Suprapubic skin (tissue), 4 donors: Measurements from ENCODE around the gene PCDHGA7. TPM values are rescaled to one million over a fixed set of nuclear protein-coding genes. Genes with fewer than 3 reads are reported as not detected.
"Not testable (repeated sequence)": the region's sequence is repeated elsewhere in the genome, so short reads cannot be mapped to it uniquely, and the experiment has no call there.

Experiments
- DNase-seq, 2 donors: peaks; one replicate each; pipeline ENCODE4 v3.0.0-alpha.2; 2019; ENCODE audit warnings: low spot score in 2 of 2
- H3K27ac ChIP-seq: fragments of 200-600 bp; sonication (generic); one replicate; pipeline ENCODE4 v1.5.1; 2019
- H3K27me3 ChIP-seq: fragments of 200-600 bp; sonication (generic); one replicate; pipeline ENCODE4 v1.5.1; 2019
- H3K36me3 ChIP-seq: fragments of 200-600 bp; sonication (generic); one replicate; pipeline ENCODE4 v1.5.1; 2019
- H3K4me1 ChIP-seq: fragments of 200-600 bp; sonication (generic); one replicate; pipeline ENCODE4 v1.5.1; 2019
- H3K4me3 ChIP-seq: fragments of 200-600 bp; sonication (generic); one replicate; pipeline ENCODE4 v1.5.1; 2019; ENCODE audit warnings: mild to moderate bottlenecking
- H3K9me3 ChIP-seq: fragments of 200-600 bp; sonication (generic); one replicate; pipeline ENCODE4 v1.5.1; 2019
- CTCF ChIP-seq, 2 donors: fragments of 200-600 bp in 1 of 2; fragments of 450-650 bp in 1 of 2; sonication (generic) in 1 of 2; IDR thresholded peaks; one replicate each; pipeline ENCODE4 v1.5.1; 2016 to 2019; ENCODE audit warnings: antibody characterized with exemption in 2 of 2, mild to moderate bottlenecking in 1 of 2, moderate library complexity in 1 of 2
- EP300 ChIP-seq: sonication (generic); formaldehyde crosslinking; IDR thresholded peaks from one replicate; pipeline ENCODE4 v1.6.1; 2017; ENCODE audit warnings: antibody characterized with exemption
- POLR2A ChIP-seq, 2 donors: fragments of 450-650 bp; IDR thresholded peaks; one replicate each; pipeline ENCODE4 v1.6.1; 2017; ENCODE audit warnings: antibody characterized with exemption in 2 of 2, mild to moderate bottlenecking in 2 of 2, moderate library complexity in 2 of 2
- POLR2AphosphoS5 ChIP-seq, 3 donors: sonication (generic); formaldehyde crosslinking; IDR thresholded peaks; one replicate each; pipeline ENCODE4 v1.6.1; 2017; ENCODE audit warnings: antibody characterized with exemption in 3 of 3
- WGBS: methylation state at CpG from one replicate; pipeline ENCODE4 v1.1.5; 2018; 5-methylcytosine and 5-hydroxymethylcytosine counted together
- total RNA-seq, 4 donors: library from RNA; depleted of rRNA; stranded (reverse); fragments of >200 nt; gene quantifications; one replicate each; pipeline ENCODE4 v1.1.0, GENCODE V29; 2016

The PCDHGA7 gene
- total RNA-seq, 4 donors from 2014 or later, result 2.7 to 5.6 (median 4.5) TPM

- Histone ChIP-seq H3K27me3 (peaks cover 5% of the 10 kb centered on the region), H3K27ac (no peak overlapping the region), H3K36me3 (no peaks in the 10 kb centered on the region), H3K4me1 (no peaks in the 10 kb centered on the region), H3K4me3 (no peak overlapping the region), H3K9me3 (peaks cover 65% of the 10 kb centered on the region)
- TF ChIP-seq POLR2A (IDR thresholded peaks at IDR 0.05) (no peak), EP300 (no peak), POLR2AphosphoS5 (IDR thresholded peaks at IDR 0.05) (no peak), CTCF (IDR thresholded peaks at IDR 0.05) (no peak)
- WGBS, result 25% methylated on average over 15 of the region's 15 CpGs
- no peak for DNase-seq
Observed at GRCh38 chr5:141398608-141399007, 16.1 kb downstream of the PCDHGA7 start.

- Histone ChIP-seq H3K27me3 (peaks cover 5% of the 10 kb centered on the region), H3K9me3 (peaks cover 62% of the 10 kb centered on the region), H3K27ac (no peak overlapping the region), H3K4me3 (no peak overlapping the region), H3K4me1 (no peaks in the 10 kb centered on the region), H3K36me3 (no peaks in the 10 kb centered on the region)
- no peak for DNase-seq
- WGBS, result 32% methylated on average over 16 of the region's 61 CpGs
- no peak for TF ChIP-seq EP300
- TF ChIP-seq POLR2A (IDR thresholded peaks at IDR 0.05), result no peak
- no peak for TF ChIP-seq POLR2AphosphoS5 (IDR thresholded peaks at IDR 0.05)
- no peak for TF ChIP-seq CTCF (IDR thresholded peaks at IDR 0.05)
Observed at GRCh38 chr5:141399555-141400258, 17.2 kb downstream of the PCDHGA7 start.

- no peak for DNase-seq
- WGBS, result 14% methylated on average over 23 of the region's 27 CpGs
- H3K9me3 ChIP-seq, result peaks cover 63% of the 10 kb centered on the region
- no peaks in the 10 kb centered on the region for H3K36me3 ChIP-seq
- H3K4me3 ChIP-seq, result peak within 1 kb of the TSS; percentile 30
- no peaks in the 10 kb centered on the region for H3K4me1 ChIP-seq
- no peak within 1 kb of the TSS for H3K27ac ChIP-seq
- peaks cover 5% of the 10 kb centered on the region for H3K27me3 ChIP-seq
- no peak for TF ChIP-seq EP300
- peak in 1 of 2 donors; percentile 23 for TF ChIP-seq CTCF (IDR thresholded peaks at IDR 0.05)
- TF ChIP-seq POLR2A (IDR thresholded peaks at IDR 0.05), result no peak
- TF ChIP-seq POLR2AphosphoS5 (IDR thresholded peaks at IDR 0.05), result no peak
Observed at GRCh38 chr5:141402553-141403243, 20.2 kb downstream of the PCDHGA7 start, which contains the start of gene PCDHGA9. Gene PCDHGA9 (plus strand): TSS chr5:141402778. CDS start chr5:141402953, 175 bp downstream.

- TF ChIP-seq CTCF (IDR thresholded peaks at IDR 0.05), result no peak
- no peak for TF ChIP-seq EP300
- TF ChIP-seq POLR2A (IDR thresholded peaks at IDR 0.05), result no peak
- TF ChIP-seq POLR2AphosphoS5 (IDR thresholded peaks at IDR 0.05), result no peak
- no peak overlapping the region for H3K27ac ChIP-seq
- WGBS, result 20% methylated on average over 21 of the region's 22 CpGs
- H3K27me3 ChIP-seq, result peaks cover 5% of the 10 kb centered on the region
- H3K4me3 ChIP-seq, result peak overlapping the region; percentile 30
- no peak for DNase-seq
- H3K36me3 ChIP-seq, result no peaks in the 10 kb centered on the region
- peaks cover 62% of the 10 kb centered on the region for H3K9me3 ChIP-seq
- H3K4me1 ChIP-seq, result no peaks in the 10 kb centered on the region
Observed at GRCh38 chr5:141403387-141403786, 20.8 kb downstream of the PCDHGA7 start.

- peaks cover 52% of the 10 kb centered on the region for H3K9me3 ChIP-seq
Observed at GRCh38 chr5:141407790-141408505, 25.4 kb downstream of the PCDHGA7 start, which contains the start of gene PCDHGB6. Gene PCDHGB6 (plus strand): TSS chr5:141408021. CDS start chr5:141408203, 182 bp downstream.

More at GRCh38 chr5:141407790-141408505, 25.4 kb downstream of the PCDHGA7 start, which contains the start of gene PCDHGB6:
- not testable (repeated sequence) for H3K27ac ChIP-seq, H3K27me3 ChIP-seq, DNase-seq, H3K4me1 ChIP-seq, H3K36me3 ChIP-seq
- 17% methylated on average over 34 of the region's 51 CpGs for WGBS
- H3K4me3 ChIP-seq, result peak within 1 kb of the TSS; percentile 37
- TF ChIP-seq CTCF (IDR thresholded peaks at IDR 0.05), result peak; percentile 7 to 51
